ENCODE data around the gene STOML2. TPM values are rescaled to one million over a fixed set of nuclear protein-coding genes. Genes with fewer than 3 reads are reported as not detected.

The STOML2 gene
- total and polyA plus RNA-seq, 9 of the 15 experiments (the other 6 are each of a cell fraction or from before 2014, with no cell fraction given): 110 to 220 (median 174) TPM

- TF ChIP-seq HMGXB4 (CRISPR knock-in tag; IDR thresholded peaks at IDR 0.05): no peak
- TF ChIP-seq SPI1 (IDR thresholded peaks at IDR 0.05; ENCODE audit: borderline replicate concordance, low read depth, low read length): 0 out of 2 replicates have a peak, but pooled peaks have one; percentile 30
- peak; percentile 77 for TF ChIP-seq MEIS2 (IDR thresholded peaks at IDR 0.05; ENCODE audit: partially characterized antibody)
- 0 out of 4 replicates have a peak, but pooled peaks of 1 of the 2 experiments have one; percentile 29 for TF ChIP-seq SRF (CRISPR knock-in tag; IDR thresholded peaks at IDR 0.05)
- peak in 1 of 2 experiments; percentile 66; a peak in 1 of 4 replicates for TF ChIP-seq ARNT (IDR thresholded peaks at IDR 0.05)
- TF ChIP-seq USF2 (CRISPR knock-in tag; IDR thresholded peaks at IDR 0.05): no peak
- TF ChIP-seq WHSC1 (IDR thresholded peaks at IDR 0.05; ENCODE audit: low read length): no peak
- TF ChIP-seq BRF1 (IDR thresholded peaks at IDR 0.05; ENCODE audit: borderline replicate concordance, extremely low read depth, insufficient read length): no peak
- TF ChIP-seq HDGF (IDR thresholded peaks at IDR 0.05): no peak
- peak; percentile 70 for TF ChIP-seq CREM (IDR thresholded peaks at IDR 0.05; ENCODE audit: low read depth)
- peak; percentile 2; the same call in 1 of the 2 replicates for TF ChIP-seq RB1 (IDR thresholded peaks at IDR 0.05; ENCODE audit: low read depth)
- TF ChIP-seq COPS2 (conservative IDR thresholded peaks at IDR 0.05): no peak
- peak; percentile 59; the same call in 1 of the 2 replicates for TF ChIP-seq ETS1 (conservative IDR thresholded peaks at IDR 0.05; ENCODE audit: control insufficient read depth, low read depth, low read length)
- TF ChIP-seq RUNX1 (IDR thresholded peaks at IDR 0.05; ENCODE audit: low read depth): no peak
- TF ChIP-seq FOXJ3 (CRISPR knock-in tag; IDR thresholded peaks at IDR 0.05): no peak
- 0 out of 2 replicates have a peak, but pooled peaks have one; percentile 35 for TF ChIP-seq HDAC2 (IDR thresholded peaks at IDR 0.05)
- TF ChIP-seq TOE1 (IDR thresholded peaks at IDR 0.05; ENCODE audit: borderline replicate concordance): peak; percentile 69; the same call in 1 of the 2 replicates
- no peak for TF ChIP-seq TOE1 (CRISPR knock-in tag; IDR thresholded peaks at IDR 0.05; ENCODE audit: borderline replicate concordance, low read depth)
- peak; percentile 25; the same call in 1 of the 2 replicates for TF ChIP-seq GMEB1 (CRISPR knock-in tag; IDR thresholded peaks at IDR 0.05)
- peak; percentile 87 for TF ChIP-seq DIDO1 (tag; IDR thresholded peaks at IDR 0.05; ENCODE audit: low read depth)
- TF ChIP-seq BRF2 (IDR thresholded peaks at IDR 0.05; ENCODE audit: borderline replicate concordance, insufficient read depth, insufficient read length): no peak
Observed at GRCh38 chr9:35102769-35103659, at the start of gene STOML2 (continued).
